ENCODE data around the gene CCDC28B.

Gene CCDC28B

DNA sequence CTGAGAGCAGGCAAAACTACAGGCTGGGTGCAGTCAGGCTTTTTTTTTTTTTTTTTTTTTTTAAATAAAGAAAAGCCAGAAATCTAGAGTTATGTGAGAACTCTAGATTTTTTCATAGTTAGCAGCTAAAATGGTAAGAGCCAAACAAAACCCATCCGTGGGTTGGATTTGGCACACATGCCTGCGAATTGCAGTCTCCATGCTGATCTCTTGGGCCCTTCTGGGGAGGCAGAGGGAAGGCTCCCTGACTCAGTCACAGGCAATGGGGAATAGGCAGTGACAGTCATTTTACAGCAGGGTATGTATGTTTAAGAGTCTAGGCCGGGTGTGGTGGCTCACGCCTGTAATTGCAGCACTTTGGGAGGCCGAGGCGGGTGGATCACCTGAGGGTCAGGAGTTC is 18.3 kb upstream of the CCDC28B start:
- no peak for ATAC-seq

DNA sequence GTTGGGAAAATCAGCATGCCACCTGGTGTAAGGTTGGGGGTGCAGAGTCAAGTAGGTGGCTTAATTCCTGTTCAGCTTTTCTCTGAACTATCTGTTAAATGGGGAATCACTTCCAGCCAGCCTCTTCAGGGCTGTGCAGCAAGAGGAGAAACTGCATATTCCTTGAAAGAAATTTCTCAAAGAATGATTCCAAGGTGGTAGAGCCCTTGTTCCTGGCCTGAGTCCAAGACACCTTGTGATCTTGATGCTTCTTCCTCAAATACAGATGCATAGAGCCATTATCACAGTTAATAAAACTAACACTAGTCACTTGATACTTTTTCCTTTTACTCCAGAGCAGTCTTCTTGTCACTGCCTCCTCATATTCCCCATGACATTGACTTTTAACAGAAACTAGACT is 15.7 kb upstream of the CCDC28B start:
- ATAC-seq, result no peak
- TF ChIP-seq TOX (CRISPR knock-in tag; IDR thresholded peaks at IDR 0.05; ENCODE audit: borderline replicate concordance) (no peak), ZNF70 (CRISPR knock-in tag; IDR thresholded peaks at IDR 0.05) (no peak)

More for the DNA sequence above, 18.3 kb upstream of the CCDC28B start:
- no peak for TF ChIP-seq ISL1 (CRISPR knock-in tag; IDR thresholded peaks at IDR 0.05)
- no peak for TF ChIP-seq OSR1 (CRISPR knock-in tag; IDR thresholded peaks at IDR 0.05)
- no peak for TF ChIP-seq ZFP30 (CRISPR knock-in tag; IDR thresholded peaks at IDR 0.05)
- TF ChIP-seq PPARA (CRISPR knock-in tag; IDR thresholded peaks at IDR 0.05; ENCODE audit: borderline replicate concordance), result no peak
- TF ChIP-seq ARNTL (CRISPR knock-in tag; IDR thresholded peaks at IDR 0.05; ENCODE audit: borderline replicate concordance, low read depth), result no peak
- TF ChIP-seq, protein P1, sequence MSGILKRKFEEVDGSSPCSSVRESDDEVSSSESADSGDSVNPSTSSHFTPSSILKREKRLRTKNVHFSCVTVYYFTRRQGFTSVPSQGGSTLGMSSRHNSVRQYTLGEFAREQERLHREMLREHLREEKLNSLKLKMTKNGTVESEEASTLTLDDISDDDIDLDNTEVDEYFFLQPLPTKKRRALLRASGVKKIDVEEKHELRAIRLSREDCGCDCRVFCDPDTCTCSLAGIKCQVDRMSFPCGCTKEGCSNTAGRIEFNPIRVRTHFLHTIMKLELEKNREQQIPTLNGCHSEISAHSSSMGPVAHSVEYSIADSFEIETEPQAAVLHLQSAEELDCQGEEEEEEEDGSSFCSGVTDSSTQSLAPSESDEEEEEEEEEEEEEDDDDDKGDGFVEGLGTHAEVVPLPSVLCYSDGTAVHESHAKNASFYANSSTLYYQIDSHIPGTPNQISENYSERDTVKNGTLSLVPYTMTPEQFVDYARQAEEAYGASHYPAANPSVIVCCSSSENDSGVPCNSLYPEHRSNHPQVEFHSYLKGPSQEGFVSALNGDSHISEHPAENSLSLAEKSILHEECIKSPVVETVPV (CRISPR knock-in tag; IDR thresholded peaks at IDR 0.05), result no peak
- no peak for TF ChIP-seq ZNF70 (CRISPR knock-in tag; IDR thresholded peaks at IDR 0.05)
- no peak for TF ChIP-seq ZFP3 (CRISPR knock-in tag; IDR thresholded peaks at IDR 0.05)
- no peak for TF ChIP-seq CSDC2 (CRISPR knock-in tag; IDR thresholded peaks at IDR 0.05)
- no peak for TF ChIP-seq ZNF8 (CRISPR knock-in tag; IDR thresholded peaks at IDR 0.05)
- TF ChIP-seq, protein P2, sequence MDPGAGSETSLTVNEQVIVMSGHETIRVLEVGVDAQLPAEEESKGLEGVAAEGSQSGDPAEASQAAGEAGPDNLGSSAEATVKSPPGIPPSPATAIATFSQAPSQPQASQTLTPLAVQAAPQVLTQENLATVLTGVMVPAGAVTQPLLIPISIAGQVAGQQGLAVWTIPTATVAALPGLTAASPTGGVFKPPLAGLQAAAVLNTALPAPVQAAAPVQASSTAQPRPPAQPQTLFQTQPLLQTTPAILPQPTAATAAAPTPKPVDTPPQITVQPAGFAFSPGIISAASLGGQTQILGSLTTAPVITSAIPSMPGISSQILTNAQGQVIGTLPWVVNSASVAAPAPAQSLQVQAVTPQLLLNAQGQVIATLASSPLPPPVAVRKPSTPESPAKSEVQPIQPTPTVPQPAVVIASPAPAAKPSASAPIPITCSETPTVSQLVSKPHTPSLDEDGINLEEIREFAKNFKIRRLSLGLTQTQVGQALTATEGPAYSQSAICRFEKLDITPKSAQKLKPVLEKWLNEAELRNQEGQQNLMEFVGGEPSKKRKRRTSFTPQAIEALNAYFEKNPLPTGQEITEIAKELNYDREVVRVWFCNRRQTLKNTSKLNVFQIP (CRISPR knock-in tag; IDR thresholded peaks at IDR 0.05; ENCODE audit: borderline replicate concordance, low read depth), result no peak
- TF ChIP-seq ESRRG (CRISPR knock-in tag; IDR thresholded peaks at IDR 0.05), result no peak
- no peak for TF ChIP-seq RARB (CRISPR knock-in tag; IDR thresholded peaks at IDR 0.05)

DNA sequence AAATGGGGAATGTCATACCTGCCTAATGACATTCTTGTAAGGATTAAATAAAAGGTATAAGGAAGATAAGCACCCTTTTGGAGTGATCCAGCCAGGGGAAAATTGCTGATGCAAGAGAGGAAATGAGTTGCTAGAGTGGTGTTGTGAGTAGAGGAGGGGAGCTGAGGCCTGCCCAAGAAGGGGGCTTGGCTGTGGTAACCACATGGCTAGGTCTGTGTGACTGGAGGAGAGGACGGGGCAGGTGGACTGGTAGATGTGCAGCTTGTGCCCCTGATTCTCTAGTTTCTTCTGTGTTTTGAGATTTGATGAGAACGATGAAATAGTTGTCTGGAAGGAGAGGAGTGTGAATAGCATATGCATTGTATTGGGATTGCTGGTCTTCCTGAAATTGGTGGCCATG is 14.3 kb upstream of the CCDC28B start:
- no peak for ATAC-seq
- TF ChIP-seq GLIS3 (CRISPR knock-in tag; IDR thresholded peaks at IDR 0.05), result no peak
- no peak for TF ChIP-seq ZFP30 (CRISPR knock-in tag; IDR thresholded peaks at IDR 0.05)
- TF ChIP-seq ZNF8 (CRISPR knock-in tag; IDR thresholded peaks at IDR 0.05), result no peak
- TF ChIP-seq, protein P3, sequence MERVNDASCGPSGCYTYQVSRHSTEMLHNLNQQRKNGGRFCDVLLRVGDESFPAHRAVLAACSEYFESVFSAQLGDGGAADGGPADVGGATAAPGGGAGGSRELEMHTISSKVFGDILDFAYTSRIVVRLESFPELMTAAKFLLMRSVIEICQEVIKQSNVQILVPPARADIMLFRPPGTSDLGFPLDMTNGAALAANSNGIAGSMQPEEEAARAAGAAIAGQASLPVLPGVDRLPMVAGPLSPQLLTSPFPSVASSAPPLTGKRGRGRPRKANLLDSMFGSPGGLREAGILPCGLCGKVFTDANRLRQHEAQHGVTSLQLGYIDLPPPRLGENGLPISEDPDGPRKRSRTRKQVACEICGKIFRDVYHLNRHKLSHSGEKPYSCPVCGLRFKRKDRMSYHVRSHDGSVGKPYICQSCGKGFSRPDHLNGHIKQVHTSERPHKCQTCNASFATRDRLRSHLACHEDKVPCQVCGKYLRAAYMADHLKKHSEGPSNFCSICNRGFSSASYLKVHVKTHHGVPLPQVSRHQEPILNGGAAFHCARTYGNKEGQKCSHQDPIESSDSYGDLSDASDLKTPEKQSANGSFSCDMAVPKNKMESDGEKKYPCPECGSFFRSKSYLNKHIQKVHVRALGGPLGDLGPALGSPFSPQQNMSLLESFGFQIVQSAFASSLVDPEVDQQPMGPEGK (CRISPR knock-in tag; IDR thresholded peaks at IDR 0.05; ENCODE audit: borderline replicate concordance), result no peak
- TF ChIP-seq, protein P2 (CRISPR knock-in tag; IDR thresholded peaks at IDR 0.05; ENCODE audit: borderline replicate concordance, low read depth), result no peak
- no peak for TF ChIP-seq ZNF70 (CRISPR knock-in tag; IDR thresholded peaks at IDR 0.05)
- TF ChIP-seq TOX (CRISPR knock-in tag; IDR thresholded peaks at IDR 0.05; ENCODE audit: borderline replicate concordance), result no peak
- TF ChIP-seq, protein P4, sequence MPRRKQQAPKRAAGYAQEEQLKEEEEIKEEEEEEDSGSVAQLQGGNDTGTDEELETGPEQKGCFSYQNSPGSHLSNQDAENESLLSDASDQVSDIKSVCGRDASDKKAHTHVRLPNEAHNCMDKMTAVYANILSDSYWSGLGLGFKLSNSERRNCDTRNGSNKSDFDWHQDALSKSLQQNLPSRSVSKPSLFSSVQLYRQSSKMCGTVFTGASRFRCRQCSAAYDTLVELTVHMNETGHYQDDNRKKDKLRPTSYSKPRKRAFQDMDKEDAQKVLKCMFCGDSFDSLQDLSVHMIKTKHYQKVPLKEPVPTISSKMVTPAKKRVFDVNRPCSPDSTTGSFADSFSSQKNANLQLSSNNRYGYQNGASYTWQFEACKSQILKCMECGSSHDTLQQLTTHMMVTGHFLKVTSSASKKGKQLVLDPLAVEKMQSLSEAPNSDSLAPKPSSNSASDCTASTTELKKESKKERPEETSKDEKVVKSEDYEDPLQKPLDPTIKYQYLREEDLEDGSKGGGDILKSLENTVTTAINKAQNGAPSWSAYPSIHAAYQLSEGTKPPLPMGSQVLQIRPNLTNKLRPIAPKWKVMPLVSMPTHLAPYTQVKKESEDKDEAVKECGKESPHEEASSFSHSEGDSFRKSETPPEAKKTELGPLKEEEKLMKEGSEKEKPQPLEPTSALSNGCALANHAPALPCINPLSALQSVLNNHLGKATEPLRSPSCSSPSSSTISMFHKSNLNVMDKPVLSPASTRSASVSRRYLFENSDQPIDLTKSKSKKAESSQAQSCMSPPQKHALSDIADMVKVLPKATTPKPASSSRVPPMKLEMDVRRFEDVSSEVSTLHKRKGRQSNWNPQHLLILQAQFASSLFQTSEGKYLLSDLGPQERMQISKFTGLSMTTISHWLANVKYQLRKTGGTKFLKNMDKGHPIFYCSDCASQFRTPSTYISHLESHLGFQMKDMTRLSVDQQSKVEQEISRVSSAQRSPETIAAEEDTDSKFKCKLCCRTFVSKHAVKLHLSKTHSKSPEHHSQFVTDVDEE (CRISPR knock-in tag; IDR thresholded peaks at IDR 0.05), result no peak
- TF ChIP-seq ISL1 (CRISPR knock-in tag; IDR thresholded peaks at IDR 0.05), result no peak

DNA sequence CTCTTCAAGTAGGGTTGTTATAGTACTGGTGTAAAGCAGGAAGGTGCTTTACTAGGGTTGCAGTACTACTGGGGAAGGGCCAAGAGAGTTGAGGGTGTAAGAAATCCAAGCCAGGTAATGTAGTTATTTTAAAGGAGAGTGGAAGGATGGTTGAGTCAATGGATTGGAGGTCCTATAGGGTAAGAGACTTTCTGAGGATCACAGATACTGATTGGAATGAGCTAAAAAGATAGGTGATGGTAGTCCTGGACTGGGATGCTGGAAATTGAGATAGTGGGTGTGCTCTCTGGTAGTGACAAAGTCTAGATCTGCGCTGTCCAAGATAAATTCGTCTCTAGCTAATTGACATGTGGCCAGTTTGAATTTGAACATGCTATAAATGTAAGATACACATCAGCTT is 13.9 kb upstream of the CCDC28B start:
- no peak for ATAC-seq
- TF ChIP-seq CSDC2 (CRISPR knock-in tag; IDR thresholded peaks at IDR 0.05) (no peak), ZNF565 (CRISPR knock-in tag; conservative IDR thresholded peaks at IDR 0.05; ENCODE audit: low read depth) (no peak), ZFP30 (CRISPR knock-in tag; IDR thresholded peaks at IDR 0.05) (no peak), OSR1 (CRISPR knock-in tag; IDR thresholded peaks at IDR 0.05) (no peak), ARNTL (CRISPR knock-in tag; IDR thresholded peaks at IDR 0.05; ENCODE audit: borderline replicate concordance, low read depth) (no peak), ZNF70 (CRISPR knock-in tag; IDR thresholded peaks at IDR 0.05) (no peak), PPARA (CRISPR knock-in tag; IDR thresholded peaks at IDR 0.05; ENCODE audit: borderline replicate concordance) (no peak)
- TF ChIP-seq, protein P4 (CRISPR knock-in tag; IDR thresholded peaks at IDR 0.05), result no peak

Measured in SK-N-SH treated with all-trans-retinoic acid at 6 μM for 48 hours (cell line).